Fibroblast of mammary gland (primary cell): ENCODE results near the gene CPT1C.

Experiments used
- DNase-seq: peaks from one replicate; pipeline ENCODE4 v3.0.0-alpha.2; 2010; ENCODE audit warnings: low read depth
- H3K4me3 ChIP-seq: 2 replicates; pipeline ENCODE4 v1.5.1; 2011; ENCODE audit warnings: low read depth, mild to moderate bottlenecking, low read length, moderate library complexity; ENCODE audit not compliant: control insufficient read depth
- CTCF ChIP-seq: conservative IDR thresholded peaks from 2 replicates; pipeline ENCODE4 v1.5.1; 2011; ENCODE audit warnings: low read depth, low read length, inconsistent platforms; ENCODE audit not compliant: control insufficient read depth, insufficient read depth

CPT1C gene

GRCh38 chr19:49677901-49678674 lies 12.8 kb upstream of the CPT1C start:
- TF ChIP-seq CTCF, result peak; percentile 54
- peak overlapping the region; percentile 96 for H3K4me3 ChIP-seq
- DNase-seq, result peak; percentile 70

- no peak for TF ChIP-seq CTCF
- no peak overlapping the region for H3K4me3 ChIP-seq
- DNase-seq, result no peak
Observed at GRCh38 chr19:49678985-49679770, 11.7 kb upstream of the CPT1C start.

GRCh38 chr19:49679771-49680413 lies 11.0 kb upstream of the CPT1C start:
- no peak overlapping the region for H3K4me3 ChIP-seq
- DNase-seq, result no peak
- no peak for TF ChIP-seq CTCF

- DNase-seq, result peak; percentile 80
- peak; percentile 92 for TF ChIP-seq CTCF
- H3K4me3 ChIP-seq, result no peak overlapping the region
Observed at GRCh38 chr19:49680421-49681351, 10.2 kb upstream of the CPT1C start.

GRCh38 chr19:49681830-49682229 lies 9.1 kb upstream of the CPT1C start:
- no peak overlapping the region for H3K4me3 ChIP-seq
- TF ChIP-seq CTCF, result no peak
- DNase-seq, result no peak

- H3K4me3 ChIP-seq, result no peak overlapping the region
- TF ChIP-seq CTCF, result no peak
- peak; percentile 66 for DNase-seq
Observed at GRCh38 chr19:49682274-49682673, 8.6 kb upstream of the CPT1C start.
